ENCODE results near the gene MSRB2. TPM values are rescaled to one million over a fixed set of nuclear protein-coding genes. Genes with fewer than 3 reads are reported as not detected.
A peak's percentile ranks its signal among the peaks of the same experiment; 100 is the strongest.
"Not testable (repeated sequence)": the region's sequence is repeated elsewhere in the genome, so short reads cannot be mapped to it uniquely, and the experiment has no call there.

Gene MSRB2
- total and polyA plus RNA-seq, 9 donors, result 35.6 to 76.4 (median 60.7) TPM

DNA sequence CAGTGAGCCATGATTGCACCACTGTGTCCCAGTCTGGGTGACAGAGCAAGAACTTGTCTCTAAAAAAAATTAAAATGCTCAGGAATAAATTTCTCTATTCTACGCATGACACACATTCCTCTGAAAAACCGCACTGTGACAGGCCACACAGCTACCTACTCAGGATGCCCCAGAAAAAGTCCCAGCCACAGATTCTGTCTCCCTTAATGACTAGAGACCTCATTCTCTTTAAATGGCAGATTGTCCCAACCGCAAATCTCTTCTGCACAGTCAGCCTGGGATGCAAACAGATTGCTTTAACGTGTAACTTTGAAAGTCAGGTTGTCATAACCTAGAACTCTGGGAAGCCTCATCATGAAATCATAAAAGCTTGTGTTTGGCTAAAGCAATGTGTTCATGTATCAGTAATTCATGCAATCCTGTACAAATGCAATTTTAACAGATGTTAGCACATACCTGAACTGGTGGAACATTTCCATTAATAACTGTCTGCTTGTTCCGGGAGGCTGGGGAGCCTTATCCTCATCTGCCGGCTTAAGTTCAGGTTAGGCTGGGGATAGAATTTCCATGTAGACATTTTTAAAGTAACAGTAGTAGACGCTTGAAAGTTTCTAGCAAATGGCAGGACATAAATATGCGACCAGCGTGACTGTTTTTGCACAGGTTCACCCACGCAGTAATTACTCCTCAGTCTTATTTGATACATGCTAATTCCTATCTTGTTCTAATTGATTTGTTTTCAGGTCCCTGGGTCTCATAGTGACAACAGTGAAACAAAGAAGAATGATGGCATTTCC lies 26.2 kb upstream of the MSRB2 start:
- DNase-seq, result peak; percentile 55
- H3K4me3 ChIP-seq (ENCODE audit: low read length), result no peak overlapping the region
- no peaks in the 10 kb centered on the region for H3K9me3 ChIP-seq (replicated peaks; ENCODE audit: control insufficient read depth, low read depth, low read length)
- no peaks in the 10 kb centered on the region for H3K27me3 ChIP-seq (ENCODE audit: control insufficient read depth, insufficient read depth, low read length)
- 53% methylated on average over 4 of the region's 10 CpGs for WGBS (ENCODE audit: insufficient coverage)
- H3K27ac ChIP-seq (ENCODE audit: low read length), result no peak overlapping the region
- peaks cover 47% of the 10 kb centered on the region for H3K4me1 ChIP-seq (ENCODE audit: control insufficient read depth, insufficient read depth, low read length)
- no peaks in the 10 kb centered on the region for H3K36me3 ChIP-seq (ENCODE audit: control insufficient read depth, insufficient read depth, low read length)

DNA sequence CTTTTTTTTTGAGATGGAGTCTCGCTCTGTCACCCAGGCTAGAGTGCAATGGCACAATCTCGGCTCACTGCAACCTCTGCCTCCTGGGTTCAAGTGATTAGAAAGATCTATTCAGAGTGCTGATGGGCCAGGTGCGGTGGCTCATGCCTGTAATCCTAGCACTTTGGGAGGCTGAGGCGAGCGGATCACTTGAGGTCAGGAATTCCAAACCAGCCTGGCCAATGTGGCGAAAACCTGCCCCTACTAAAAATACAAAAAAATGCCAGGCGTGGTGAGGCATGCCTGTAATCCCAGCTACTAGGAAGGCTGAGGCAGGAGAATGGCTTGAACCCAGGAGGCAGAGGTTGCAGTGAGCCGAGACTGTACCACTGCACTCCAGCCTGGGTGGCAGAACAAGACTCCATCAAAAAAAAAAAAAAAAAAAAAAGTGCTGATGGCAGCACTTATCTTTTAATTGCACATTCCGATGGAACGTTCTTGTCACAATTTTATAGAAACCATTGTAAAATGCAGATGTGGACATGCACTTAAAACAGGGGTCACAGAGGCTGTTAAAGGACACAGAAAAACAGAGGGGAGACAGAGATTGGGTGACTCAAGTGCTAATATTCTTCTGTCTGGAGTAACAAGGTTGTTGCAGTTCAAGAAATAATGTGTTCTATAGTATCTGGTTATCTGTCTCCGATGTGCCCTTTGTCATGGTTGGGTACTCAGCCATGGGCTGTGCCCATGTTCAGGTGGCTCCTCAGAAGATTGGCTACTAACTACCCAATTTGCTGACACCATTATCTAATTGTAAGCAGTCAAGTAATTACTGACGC lies 25.1 kb upstream of the MSRB2 start:
- not testable (repeated sequence) for DNase-seq; H3K4me3 ChIP-seq (ENCODE audit: low read length); H3K27me3 ChIP-seq (ENCODE audit: control insufficient read depth, insufficient read depth, low read length); H3K9me3 ChIP-seq (replicated peaks; ENCODE audit: control insufficient read depth, low read depth, low read length); H3K27ac ChIP-seq (ENCODE audit: low read length); H3K36me3 ChIP-seq (ENCODE audit: control insufficient read depth, insufficient read depth, low read length)
- H3K4me1 ChIP-seq (ENCODE audit: control insufficient read depth, insufficient read depth, low read length), result peaks cover 36% of the 10 kb centered on the region
- WGBS (ENCODE audit: insufficient coverage), result 77% methylated on average over 4 of the region's 12 CpGs

DNA sequence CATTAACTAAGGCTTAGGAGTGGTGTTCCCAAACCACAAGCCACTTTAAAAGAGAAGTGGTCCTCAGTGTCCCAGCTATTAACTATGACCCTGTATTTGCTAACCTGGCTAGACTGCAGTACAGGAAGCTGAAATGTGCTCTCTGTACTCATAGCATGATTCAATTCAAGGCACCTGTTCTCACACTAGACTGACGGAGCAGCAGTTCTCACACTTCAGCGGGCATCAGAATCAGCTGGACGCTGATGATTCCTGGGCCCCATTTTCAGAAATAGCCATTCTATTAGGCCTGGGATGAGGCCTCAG lies 24.5 kb upstream of the MSRB2 start:
- Histone ChIP-seq H3K4me3 (ENCODE audit: low read length) (no peak overlapping the region), H3K36me3 (ENCODE audit: control insufficient read depth, insufficient read depth, low read length) (no peaks in the 10 kb centered on the region), H3K27me3 (ENCODE audit: control insufficient read depth, insufficient read depth, low read length) (no peaks in the 10 kb centered on the region), H3K27ac (ENCODE audit: low read length) (no peak overlapping the region), H3K9me3 (replicated peaks; ENCODE audit: control insufficient read depth, low read depth, low read length) (no peaks in the 10 kb centered on the region), H3K4me1 (ENCODE audit: control insufficient read depth, insufficient read depth, low read length) (peaks cover 31% of the 10 kb centered on the region)
- DNase-seq, result no peak
- 81% methylated on average over 3 of the region's 3 CpGs for WGBS (ENCODE audit: insufficient coverage)

DNA sequence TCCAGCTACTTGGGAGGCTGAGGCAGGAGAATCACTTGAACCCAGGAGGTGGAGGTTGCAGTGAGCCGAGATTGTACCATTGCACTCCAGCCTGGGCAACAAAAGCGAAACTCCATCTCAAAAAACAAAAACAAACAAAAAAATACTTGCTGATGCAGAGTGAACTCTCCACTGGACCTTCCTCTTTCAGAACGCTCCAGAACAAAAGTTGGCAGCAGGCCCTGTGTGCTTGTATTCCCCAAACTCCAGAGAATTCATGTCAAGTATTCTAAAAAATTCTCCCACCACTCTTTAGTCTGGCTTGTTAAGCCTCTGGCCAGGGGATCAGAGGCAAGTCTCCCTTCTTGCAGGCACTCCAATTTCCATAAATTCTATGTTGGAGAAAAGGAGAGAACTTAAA lies 22.8 kb upstream of the MSRB2 start:
- WGBS (ENCODE audit: insufficient coverage), result 25% methylated on average over 1 of the region's 3 CpGs
- not testable (repeated sequence) for H3K9me3 ChIP-seq (replicated peaks; ENCODE audit: control insufficient read depth, low read depth, low read length); H3K27ac ChIP-seq (ENCODE audit: low read length); H3K4me3 ChIP-seq (ENCODE audit: low read length); H3K36me3 ChIP-seq (ENCODE audit: control insufficient read depth, insufficient read depth, low read length); H3K27me3 ChIP-seq (ENCODE audit: control insufficient read depth, insufficient read depth, low read length)
- peak; percentile 77 for DNase-seq
- peaks cover 29% of the 10 kb centered on the region for H3K4me1 ChIP-seq (ENCODE audit: control insufficient read depth, insufficient read depth, low read length)

DNA sequence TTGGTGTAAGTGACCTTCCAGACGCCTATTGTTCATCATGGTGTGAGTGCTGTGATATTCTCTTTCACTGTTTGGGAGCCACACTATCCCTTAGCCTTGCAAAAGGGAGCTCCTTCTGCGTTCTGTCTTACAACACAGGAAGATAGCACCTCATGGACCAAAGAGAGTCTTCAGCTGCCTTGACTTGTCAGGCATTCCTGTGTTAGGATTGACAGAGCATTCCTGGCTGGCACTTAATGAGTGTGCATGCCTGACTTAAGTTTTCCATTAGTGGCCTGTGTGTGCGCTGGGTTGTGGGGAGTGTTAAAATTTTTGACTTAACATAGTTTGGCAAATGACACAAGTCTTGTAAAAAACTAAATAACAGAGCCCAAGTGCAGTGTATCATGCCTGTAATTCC lies 21.9 kb upstream of the MSRB2 start:
- DNase-seq, result peak; percentile 52
- H3K27me3 ChIP-seq (ENCODE audit: control insufficient read depth, insufficient read depth, low read length), result no peaks in the 10 kb centered on the region
- no CpG with 5 or more reads among the region's 3 CpGs for WGBS (ENCODE audit: insufficient coverage)
- H3K36me3 ChIP-seq (ENCODE audit: control insufficient read depth, insufficient read depth, low read length), result no peaks in the 10 kb centered on the region
- H3K4me1 ChIP-seq (ENCODE audit: control insufficient read depth, insufficient read depth, low read length), result peaks cover 21% of the 10 kb centered on the region
- H3K4me3 ChIP-seq (ENCODE audit: low read length), result no peak overlapping the region
- H3K9me3 ChIP-seq (replicated peaks; ENCODE audit: control insufficient read depth, low read depth, low read length), result no peaks in the 10 kb centered on the region
- H3K27ac ChIP-seq (ENCODE audit: low read length), result no peak overlapping the region

DNA sequence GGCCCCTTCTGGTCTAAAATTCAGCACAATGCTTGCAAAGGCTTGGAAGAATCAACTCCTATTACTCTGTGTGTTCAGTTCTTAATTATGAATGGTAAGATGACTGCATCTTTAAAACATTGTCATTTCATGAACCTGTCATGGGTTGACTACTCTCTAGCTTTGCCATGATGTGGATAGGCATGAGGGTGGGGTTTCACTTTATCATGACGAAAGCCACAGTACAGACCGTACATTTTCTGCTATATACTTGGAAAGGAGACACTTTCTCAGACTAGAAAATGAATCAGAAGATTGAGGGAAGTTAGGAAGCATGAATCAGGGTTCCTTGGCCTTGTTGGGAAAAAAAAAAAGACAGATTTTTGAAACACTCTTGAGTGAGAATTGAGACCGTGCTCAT lies 19.7 kb upstream of the MSRB2 start:
- H3K9me3 ChIP-seq (replicated peaks; ENCODE audit: control insufficient read depth, low read depth, low read length), result no peaks in the 10 kb centered on the region
- WGBS (ENCODE audit: insufficient coverage), result 88% methylated on average over 1 of the region's 3 CpGs
- no peaks in the 10 kb centered on the region for H3K27me3 ChIP-seq (ENCODE audit: control insufficient read depth, insufficient read depth, low read length)
- peaks cover 21% of the 10 kb centered on the region for H3K4me1 ChIP-seq (ENCODE audit: control insufficient read depth, insufficient read depth, low read length)
- DNase-seq, result no peak
- H3K27ac ChIP-seq (ENCODE audit: low read length), result no peak overlapping the region
- H3K36me3 ChIP-seq (ENCODE audit: control insufficient read depth, insufficient read depth, low read length), result no peaks in the 10 kb centered on the region
- no peak overlapping the region for H3K4me3 ChIP-seq (ENCODE audit: low read length)

DNA sequence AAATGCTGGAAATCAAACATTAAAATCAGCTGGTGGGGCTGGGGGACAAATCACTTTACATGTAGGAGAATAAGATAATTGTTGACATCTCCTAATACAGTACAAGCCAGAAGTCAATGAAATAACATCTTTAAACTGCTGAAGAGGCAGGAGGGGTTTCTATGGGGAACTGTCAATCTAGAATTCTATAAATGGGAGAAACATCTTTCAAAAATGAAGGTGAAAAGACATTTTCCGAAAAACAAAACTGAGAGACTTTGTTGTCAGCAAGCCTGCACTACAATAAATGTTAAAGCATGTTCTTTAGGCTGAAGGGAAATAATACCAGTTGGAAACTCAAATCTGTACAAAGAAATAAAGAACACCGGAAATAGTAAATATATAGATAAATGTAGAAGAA lies 17.3 kb upstream of the MSRB2 start:
- WGBS (ENCODE audit: insufficient coverage), result no CpG with 5 or more reads among the region's 2 CpGs
- Histone ChIP-seq H3K36me3 (ENCODE audit: control insufficient read depth, insufficient read depth, low read length) (no peaks in the 10 kb centered on the region), H3K27ac (ENCODE audit: low read length) (no peak overlapping the region), H3K4me1 (ENCODE audit: control insufficient read depth, insufficient read depth, low read length) (peaks cover 17% of the 10 kb centered on the region), H3K4me3 (ENCODE audit: low read length) (no peak overlapping the region), H3K27me3 (ENCODE audit: control insufficient read depth, insufficient read depth, low read length) (no peaks in the 10 kb centered on the region), H3K9me3 (replicated peaks; ENCODE audit: control insufficient read depth, low read depth, low read length) (no peaks in the 10 kb centered on the region)
- no peak for DNase-seq

DNA sequence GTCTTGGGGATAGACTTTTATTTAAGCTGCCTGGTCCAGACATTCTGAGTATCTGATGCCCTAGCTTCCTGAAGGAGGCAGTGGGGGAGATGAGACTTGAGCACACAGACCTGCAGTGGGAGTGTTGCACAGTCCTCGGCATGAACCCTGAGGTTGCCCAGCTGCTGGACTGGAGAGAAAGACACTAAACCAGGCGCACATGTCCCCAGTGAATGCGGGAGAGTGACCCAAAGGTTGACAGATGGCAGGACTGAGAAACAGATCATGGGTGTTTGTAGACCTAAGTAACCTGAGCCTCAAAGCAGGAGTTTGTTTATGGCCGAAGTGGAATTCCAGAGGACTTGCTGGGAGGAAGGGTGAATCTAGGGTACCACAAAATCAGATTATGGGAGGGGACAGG lies 15.7 kb upstream of the MSRB2 start:
- 23% methylated on average over 4 of the region's 4 CpGs for WGBS (ENCODE audit: insufficient coverage)
- Histone ChIP-seq H3K4me1 (ENCODE audit: control insufficient read depth, insufficient read depth, low read length) (peaks cover 12% of the 10 kb centered on the region), H3K27me3 (ENCODE audit: control insufficient read depth, insufficient read depth, low read length) (no peaks in the 10 kb centered on the region), H3K27ac (ENCODE audit: low read length) (no peak overlapping the region), H3K36me3 (ENCODE audit: control insufficient read depth, insufficient read depth, low read length) (no peaks in the 10 kb centered on the region), H3K9me3 (replicated peaks; ENCODE audit: control insufficient read depth, low read depth, low read length) (no peaks in the 10 kb centered on the region), H3K4me3 (ENCODE audit: low read length) (no peak overlapping the region)
- DNase-seq, result peak; percentile 30

DNA sequence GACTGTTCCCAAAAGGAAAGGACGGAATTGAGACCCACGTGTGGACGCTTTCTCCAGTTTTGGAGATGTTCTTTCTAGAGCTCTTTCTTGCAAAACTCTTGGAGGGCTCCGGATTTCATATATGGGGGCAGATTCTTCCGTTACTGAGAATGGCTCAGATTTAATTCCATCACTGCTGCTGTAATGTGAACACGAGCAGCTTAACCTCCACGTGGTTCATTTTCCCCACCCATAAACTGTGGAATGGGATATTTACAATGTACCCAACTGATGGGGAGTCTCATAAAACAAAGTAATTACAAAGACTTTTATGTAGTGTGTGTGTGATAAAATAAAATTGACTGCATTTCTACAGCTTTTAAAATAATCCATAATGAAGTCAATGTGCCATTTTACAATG lies 15.1 kb upstream of the MSRB2 start:
- 30% methylated on average over 2 of the region's 7 CpGs for WGBS (ENCODE audit: insufficient coverage)
- Histone ChIP-seq H3K4me3 (ENCODE audit: low read length) (no peak overlapping the region), H3K36me3 (ENCODE audit: control insufficient read depth, insufficient read depth, low read length) (no peaks in the 10 kb centered on the region), H3K27ac (ENCODE audit: low read length) (no peak overlapping the region), H3K27me3 (ENCODE audit: control insufficient read depth, insufficient read depth, low read length) (no peaks in the 10 kb centered on the region), H3K9me3 (replicated peaks; ENCODE audit: control insufficient read depth, low read depth, low read length) (no peaks in the 10 kb centered on the region), H3K4me1 (ENCODE audit: control insufficient read depth, insufficient read depth, low read length) (peaks cover 12% of the 10 kb centered on the region)
- no peak for DNase-seq

DNA sequence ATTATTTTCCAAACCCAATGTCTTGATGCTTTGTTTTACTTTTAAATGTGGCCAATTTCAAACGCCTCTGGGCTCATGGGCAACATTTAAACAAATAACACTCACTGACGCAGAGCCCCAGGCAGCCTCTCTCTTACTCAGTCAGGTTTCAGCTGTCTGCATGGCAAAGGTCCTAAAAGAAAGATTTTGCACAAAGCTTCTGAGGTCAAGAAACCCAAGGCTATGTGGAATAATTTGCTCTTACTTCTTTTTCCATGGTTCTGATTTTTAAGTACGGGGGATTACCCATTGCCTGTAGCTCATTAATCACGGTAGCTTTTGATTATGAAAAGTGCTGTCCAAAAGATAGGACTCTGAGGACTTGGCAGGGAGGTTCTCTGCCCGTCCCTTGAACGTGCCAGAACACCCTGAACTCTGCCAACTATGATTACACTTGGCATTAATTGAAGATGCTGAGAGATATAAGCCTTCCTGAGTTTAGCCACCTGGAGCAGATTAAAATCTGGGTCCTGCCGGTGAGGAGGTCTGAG lies 14.1 kb upstream of the MSRB2 start:
- WGBS (ENCODE audit: insufficient coverage), result 20% methylated on average over 1 of the region's 7 CpGs
- Histone ChIP-seq H3K36me3 (ENCODE audit: control insufficient read depth, insufficient read depth, low read length) (no peaks in the 10 kb centered on the region), H3K9me3 (replicated peaks; ENCODE audit: control insufficient read depth, low read depth, low read length) (no peaks in the 10 kb centered on the region), H3K27ac (ENCODE audit: low read length) (no peak overlapping the region), H3K27me3 (ENCODE audit: control insufficient read depth, insufficient read depth, low read length) (no peaks in the 10 kb centered on the region), H3K4me1 (ENCODE audit: control insufficient read depth, insufficient read depth, low read length) (peaks cover 12% of the 10 kb centered on the region), H3K4me3 (ENCODE audit: low read length) (no peak overlapping the region)
- peak; percentile 74 for DNase-seq

Data from muscle of leg (tissue), 11 donors.